IMR-90 (cell line): Measurements from ENCODE around the gene FAM24B. TPM values are rescaled to one million over a fixed set of nuclear protein-coding genes. Genes with fewer than 3 reads are reported as not detected.

Experiments
- ATAC-seq: fragments of 200-7000 bp; cut with Tn5 transposase; 2 replicates; pipeline ENCODE4 v1.9.1; 2020; ENCODE audit warnings: low read depth, mild to moderate bottlenecking, moderate library complexity
- BruUV-seq: library from RNA; stranded (reverse); fragments of 400-500 nt; replicated peaks from 2 replicates; lab custom pipeline; 2021; lab: Mats Ljungman, UMichigan
- CTCF ChIA-PET: fragments of 300-600 bp; formaldehyde crosslinking; extraction: SDS; loops from one replicate; lab custom pipeline; 2021; ENCODE audit warnings: antibody characterized with exemption; lab: Yijun Ruan, JAX
- POLR2A ChIA-PET: fragments of 300-600 bp; sonication (Branson Sonifier 250); formaldehyde crosslinking; loops from one replicate; lab custom pipeline; 2022; ENCODE audit warnings: antibody characterized with exemption; ENCODE audit not compliant: unreplicated experiment; lab: Charles Lee
- DNase-seq: peaks from one replicate; pipeline ENCODE4 v3.0.0; 2013
- H2AFZ ChIP-seq: replicated peaks from 2 replicates; pipeline ENCODE3; 2013; ENCODE audit warnings: low read length, mild to moderate bottlenecking; ENCODE audit not compliant: poor library complexity
- H2AK5ac ChIP-seq: 2 replicates; pipeline ENCODE4 v1.6.1; 2013; ENCODE audit warnings: low read depth, low read length, inconsistent platforms
- H2AK9ac ChIP-seq: replicated peaks from 2 replicates; pipeline ENCODE3; 2013; ENCODE audit warnings: mild to moderate bottlenecking, low read depth, low read length, moderate library complexity; ENCODE audit not compliant: poor library complexity
- H2BK120ac ChIP-seq: 2 replicates; pipeline ENCODE4 v1.6.1; 2013; ENCODE audit warnings: low read depth, low read length, inconsistent platforms
- H2BK15ac ChIP-seq: 3 replicates; pipeline ENCODE4 v1.6.1; 2013; ENCODE audit warnings: low read depth, low read length, inconsistent platforms
- H2BK20ac ChIP-seq: 2 replicates; pipeline ENCODE4 v1.6.1; 2013; ENCODE audit warnings: low read depth, mild to moderate bottlenecking, inconsistent platforms, low read length, moderate library complexity
- H2BK5ac ChIP-seq: 2 replicates; pipeline ENCODE4 v1.6.1; 2013; ENCODE audit warnings: mild to moderate bottlenecking, low read depth, low read length, inconsistent platforms; ENCODE audit not compliant: poor library complexity, severe bottlenecking
- H3K14ac ChIP-seq: replicated peaks from 2 replicates; pipeline ENCODE4 v1.6.1; 2013; ENCODE audit warnings: low read depth, low read length, inconsistent platforms
- H3K18ac ChIP-seq: 2 replicates; pipeline ENCODE4 v1.6.1; 2013; ENCODE audit warnings: low read depth, low read length, control low read depth
- H3K23ac ChIP-seq: 2 replicates; pipeline ENCODE4 v1.6.1; 2013; ENCODE audit warnings: low read depth, low read length, inconsistent platforms
- H3K27ac ChIP-seq: 2 replicates; pipeline ENCODE4 v1.5.1; 2013; ENCODE audit warnings: mild to moderate bottlenecking, control low read depth, low read length; ENCODE audit not compliant: insufficient read depth
- H3K27me3 ChIP-seq: 2 replicates; pipeline ENCODE4 v1.6.1; 2013; ENCODE audit warnings: low read length; ENCODE audit not compliant: control insufficient read depth, insufficient read depth
- H3K36me3 ChIP-seq: 2 replicates; pipeline ENCODE4 v1.6.1; 2013; ENCODE audit warnings: low read length, mixed read lengths; ENCODE audit not compliant: control insufficient read depth, insufficient read depth
- H3K4ac ChIP-seq: 2 replicates; pipeline ENCODE4 v1.6.1; 2013; ENCODE audit warnings: low read depth, low read length, inconsistent platforms
- H3K4me1 ChIP-seq: 2 replicates; pipeline ENCODE4 v1.6.1; 2013; ENCODE audit warnings: low read length, mixed read lengths; ENCODE audit not compliant: control insufficient read depth, insufficient read depth
- H3K4me2 ChIP-seq: 2 replicates; pipeline ENCODE4 v1.6.1; 2013; ENCODE audit warnings: low read depth, mild to moderate bottlenecking, control low read depth, low read length, moderate library complexity
- H3K4me3 ChIP-seq: 2 replicates; pipeline ENCODE4 v1.5.1; 2013; ENCODE audit warnings: low read depth, mild to moderate bottlenecking, control low read depth, low read length, moderate library complexity; ENCODE audit not compliant: insufficient read depth
- H3K56ac ChIP-seq: 2 replicates; pipeline ENCODE4 v1.6.1; 2013; ENCODE audit warnings: low read length, inconsistent platforms; ENCODE audit not compliant: insufficient read depth; ENCODE audit errors: extremely low read depth
- H3K79me1 ChIP-seq, 2 experiments: 2 replicates each; pipeline ENCODE4 v1.6.1; 2013; ENCODE audit warnings: low read length in 2 of 2, inconsistent platforms in 1 of 2, low read depth in 1 of 2
- H3K9ac ChIP-seq: 2 replicates; pipeline ENCODE4 v1.6.1; 2013; ENCODE audit warnings: low read depth, low read length, control low read depth
- H3K9me1 ChIP-seq: 2 replicates; pipeline ENCODE4 v1.6.1; 2013; ENCODE audit warnings: low read length, inconsistent platforms; ENCODE audit not compliant: insufficient read depth
- H3K9me3 ChIP-seq: 2 replicates; pipeline ENCODE4 v1.6.1; 2013; ENCODE audit warnings: low read length; ENCODE audit not compliant: control insufficient read depth, insufficient read depth
- H4K20me1 ChIP-seq: 2 replicates; pipeline ENCODE4 v1.6.1; 2013; ENCODE audit warnings: low read length, inconsistent platforms; ENCODE audit not compliant: insufficient read depth
- H4K5ac ChIP-seq: 2 replicates; pipeline ENCODE4 v1.6.1; 2013; ENCODE audit warnings: mild to moderate bottlenecking, low read depth, low read length, control low read depth
- H4K8ac ChIP-seq, 2 experiments: 2 replicates each; pipeline ENCODE4 v1.6.1; 2013; ENCODE audit warnings: low read depth in 2 of 2, low read length in 2 of 2, control low read depth in 1 of 2, inconsistent platforms in 1 of 2
- H4K91ac ChIP-seq: 2 replicates; pipeline ENCODE4 v1.6.1; 2013; ENCODE audit warnings: low read depth, low read length, inconsistent platforms; ENCODE audit not compliant: insufficient read depth
- BHLHE40 ChIP-seq: fragments of 150-350 bp; IDR thresholded peaks from 2 replicates; pipeline ENCODE4 v1.6.1; 2016; ENCODE audit warnings: mild to moderate bottlenecking, low read depth, low read length
- CEBPB ChIP-seq: IDR thresholded peaks from 2 replicates; pipeline ENCODE4 v1.6.1; 2012; ENCODE audit warnings: low read depth, low read length, improper control_type of control experiment
- CHD1 ChIP-seq: IDR thresholded peaks from 2 replicates; pipeline ENCODE4 v1.6.1; 2012; ENCODE audit warnings: low read depth, low read length, improper control_type of control experiment
- FOS ChIP-seq: fragments of 150-350 bp; IDR thresholded peaks from 2 replicates; pipeline ENCODE4 v1.6.1; 2016; ENCODE audit warnings: low read depth, low read length
- MAFK ChIP-seq: IDR thresholded peaks from 2 replicates; pipeline ENCODE4 v1.6.1; 2012; ENCODE audit warnings: low read depth, low read length, improper control_type of control experiment
- MXI1 ChIP-seq: IDR thresholded peaks from 2 replicates; pipeline ENCODE4 v1.6.1; 2012; ENCODE audit warnings: low read depth, mild to moderate bottlenecking, low read length, moderate library complexity, borderline replicate concordance
- POLR2A ChIP-seq: IDR thresholded peaks from 2 replicates; pipeline ENCODE4 v1.6.1; 2012; ENCODE audit warnings: mild to moderate bottlenecking, low read depth, low read length
- RAD21 ChIP-seq: IDR thresholded peaks from 2 replicates; pipeline ENCODE4 v1.6.1; 2012; ENCODE audit warnings: low read length, improper control_type of control experiment
- RFX5 ChIP-seq: IDR thresholded peaks from 2 replicates; pipeline ENCODE4 v1.8.0; 2012; ENCODE audit warnings: low read depth, mild to moderate bottlenecking, low read length, moderate library complexity
- SMC3 ChIP-seq: fragments of 150-350 bp; IDR thresholded peaks from 2 replicates; pipeline ENCODE4 v1.6.1; 2016; ENCODE audit warnings: low read depth, mild to moderate bottlenecking, antibody characterized with exemption, low read length, moderate library complexity
- WGBS, 2 experiments: methylation state at CpG; one replicate each; pipeline versions ENCODE4 v1.1.5 to v1.1.7; 2013; ENCODE audit warnings: missing lambda C conversion rate in 2 of 2; ENCODE audit not compliant: insufficient read length in 1 of 2; ENCODE audit errors: extremely low coverage in 2 of 2; 5-methylcytosine and 5-hydroxymethylcytosine counted together
- dilution Hi-C: fragments of 300-500 bp; cut with HindIII; formaldehyde crosslinking; loops from one replicate; pipeline ENCODE4 v1.14.3; 2018; ENCODE audit warnings: low sequenced_read_pairs; ENCODE audit not compliant: unreplicated experiment
- in situ Hi-C: fragments of 300-500 bp; cut with MboI; formaldehyde crosslinking; loops from 3 replicates; pipeline ENCODE4 v1.14.3; 2019; ENCODE audit warnings: low sequenced_read_pairs, inconsistent platforms, mixed read lengths
- intact Hi-C: fragments of 100-400 bp; cut with micrococcal nuclease; formaldehyde crosslinking; loops from 2 replicates; pipeline ENCODE4 v1.10.0; 2022
- polyA plus RNA-seq, 3 experiments: library from polyadenylated mRNA; depleted of rRNA; stranded (reverse); fragments of >200 nt; gene quantifications; 2 replicates each; pipeline ENCODE4 v1.2.3, GENCODE V29; 2012; ENCODE audit warnings: low replicate concordance in 1 of 3
- total RNA-seq: library from RNA; depleted of rRNA; stranded (reverse); fragments of >200 nt; gene quantifications from 2 replicates; pipeline ENCODE4 v1.2.3, GENCODE V29; 2012
- TF ChIP-seq, protein P1 (sequence below): fragments of 150-350 bp; IDR thresholded peaks from 2 replicates; pipeline ENCODE4 v1.6.1; 2017; ENCODE audit warnings: mild to moderate bottlenecking, antibody characterized with exemption, low read length, low read depth

FAM24B gene
- total and polyA plus RNA-seq, 2 of the 4 experiments (the other 2 are of a cell fraction), result 1.6 to 4.3 TPM

DNA sequence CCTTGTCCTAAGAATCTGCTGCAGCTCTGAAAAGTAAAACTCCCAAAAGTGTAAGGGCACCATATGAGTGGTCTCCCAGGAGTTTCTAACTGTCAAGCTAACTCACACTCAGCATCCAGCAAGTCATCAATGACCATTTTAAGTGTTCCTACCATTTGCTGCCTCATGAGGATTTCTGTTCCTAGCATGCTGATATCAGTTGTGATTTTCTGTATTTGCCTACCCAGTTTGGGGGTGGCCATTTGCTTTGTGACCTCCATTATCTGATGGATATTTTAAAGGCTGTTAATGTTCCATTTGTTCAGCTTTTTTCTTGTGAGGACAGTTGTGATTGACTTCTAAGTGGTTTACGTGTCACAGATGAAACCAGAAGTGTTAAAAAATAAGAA lies 2.9 kb downstream of the FAM24B start:
- Histone ChIP-seq H2BK120ac (no peak overlapping the region), H2BK5ac (no peak overlapping the region), H4K20me1 (no peaks in the 10 kb centered on the region), H2AK9ac (no peak overlapping the region), H3K23ac (no peak overlapping the region), H3K4ac (no peak overlapping the region), H3K27ac (no peak overlapping the region), H2AFZ (no peak overlapping the region), H3K9me1 (no peaks in the 10 kb centered on the region), H2BK15ac (no peak overlapping the region), H3K79me1 (peaks cover 9 to 17% of the 10 kb centered on the region in 2 experiments; a peak in 3 of 4 replicates), H3K14ac (no peak overlapping the region), H3K4me1 (peaks cover 3% of the 10 kb centered on the region), H2BK20ac (no peak overlapping the region), H4K8ac (no peak overlapping the region), H3K9me3 (no peaks in the 10 kb centered on the region), H3K56ac (no peak overlapping the region), H3K4me2 (no peak overlapping the region), H4K91ac (no peak overlapping the region), H3K18ac (no peak overlapping the region), H3K9ac (no peak overlapping the region), H2AK5ac (no peak overlapping the region), H3K4me3 (no peak overlapping the region), H3K36me3 (no peaks in the 10 kb centered on the region), H4K5ac (no peak overlapping the region), H3K27me3 (no peaks in the 10 kb centered on the region)
- WGBS, 2 experiments, result no CpG with 5 or more reads among the region's 1 CpG
- TF ChIP-seq MXI1 (no peak), FOS (no peak), RAD21 (no peak), MAFK (no peak), BHLHE40 (no peak), CEBPB (no peak), CHD1 (no peak), POLR2A (no peak), RFX5 (no peak), SMC3 (no peak)
- TF ChIP-seq, protein P1, sequence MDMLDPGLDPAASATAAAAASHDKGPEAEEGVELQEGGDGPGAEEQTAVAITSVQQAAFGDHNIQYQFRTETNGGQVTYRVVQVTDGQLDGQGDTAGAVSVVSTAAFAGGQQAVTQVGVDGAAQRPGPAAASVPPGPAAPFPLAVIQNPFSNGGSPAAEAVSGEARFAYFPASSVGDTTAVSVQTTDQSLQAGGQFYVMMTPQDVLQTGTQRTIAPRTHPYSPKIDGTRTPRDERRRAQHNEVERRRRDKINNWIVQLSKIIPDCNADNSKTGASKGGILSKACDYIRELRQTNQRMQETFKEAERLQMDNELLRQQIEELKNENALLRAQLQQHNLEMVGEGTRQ, result no peak
- intact Hi-C loops (loop anchor here (5.0 kb wide), 1 partner anchor 76 kb away; the partner anchor contains the start of gene C10orf88), in situ Hi-C loops (no loop called here), dilution Hi-C loops (no loop called here)
- BruUV-seq, result no TSS peak
- ATAC-seq, result no peak
- ChIA-PET CTCF (no interaction called here), POLR2A (no interaction called here)
- no peak for DNase-seq
